Activated T-cell treated with anti-CD3 and anti-CD28 coated beads, Interleukin-2, amount 50 U/mL, for 72 hours (primary cell): ENCODE results near the gene DRD5. TPM values are rescaled to one million over a fixed set of nuclear protein-coding genes. Genes with fewer than 3 reads are reported as not detected.

Experiments used
- ATAC-seq, 2 donors: fragments of 150-1000 bp; cut with Tn5 transposase; replicated peaks in 1 of 2; 2 replicates each; pipeline ENCODE4 v1.10.0; 2021; ENCODE audit warnings: moderate library complexity in 2 of 2, mild to moderate bottlenecking in 1 of 2
- DNase-seq, 2 donors: peaks; one replicate each; pipeline ENCODE4 v3.0.0; 2021 to 2022; ENCODE audit warnings: mixed read lengths in 1 of 2
- H3K27ac Mint-ChIP-seq: one replicate; pipeline ENCODE4 v1.8.0; 2022; ENCODE audit warnings: mild to moderate bottlenecking, moderate library complexity, mixed read lengths
- H3K27me3 Mint-ChIP-seq: one replicate; pipeline ENCODE4 v1.8.0; 2022; ENCODE audit warnings: low read depth, mixed read lengths
- H3K36me3 Mint-ChIP-seq, 2 donors: one replicate each; pipeline ENCODE4 v1.8.0; 2022; ENCODE audit warnings: mixed read lengths in 2 of 2, mild to moderate bottlenecking in 1 of 2; ENCODE audit not compliant: insufficient read depth in 2 of 2
- H3K4me1 Mint-ChIP-seq: one replicate; pipeline ENCODE4 v1.8.0; 2022; ENCODE audit warnings: low read depth, mixed read lengths
- H3K4me3 Mint-ChIP-seq, 2 donors: one replicate each; pipeline ENCODE4 v1.8.0; 2022; ENCODE audit warnings: mild to moderate bottlenecking in 2 of 2, mixed read lengths in 2 of 2, moderate library complexity in 2 of 2
- H3K9me3 Mint-ChIP-seq, 2 donors: one replicate each; pipeline ENCODE4 v1.8.0; 2022; ENCODE audit warnings: mixed read lengths in 2 of 2
- total RNA-seq, 2 donors: library from RNA; stranded (reverse); gene quantifications; one replicate each; pipeline ENCODE4 v1.2.3, GENCODE V29; 2022

Gene DRD5
- total RNA-seq, 2 donors from 2014 or later, result not detected

GRCh38 chr4:9833421-9833820 lies 52.0 kb downstream of the DRD5 start:
- Mint-ChIP-seq H3K4me3 (no peak overlapping the region), H3K27ac (no peak overlapping the region), H3K9me3 (peaks cover 0 to 2% of the 10 kb centered on the region in 2 donors), H3K4me1 (no peaks in the 10 kb centered on the region), H3K36me3 (no peaks in the 10 kb centered on the region), H3K27me3 (peaks cover 27% of the 10 kb centered on the region)
- DNase-seq (no peak), ATAC-seq (no peak)

Other genes starting within 250 kb of the DRD5 start
- gene SLC2A9, start 239.9 kb downstream of the DRD5 start, total RNA-seq, result 1 to 10 TPM; 1.1 to 1.7 TPM